Nephron (organoid): ENCODE results near the gene CHST3.

Experiments
- H3K27ac Mint-ChIP-seq, 3 experiments: 2 replicates each; pipeline ENCODE4 v1.8.0; 2020; ENCODE audit warnings: mixed read lengths in 3 of 3, mild to moderate bottlenecking in 2 of 3, moderate library complexity in 1 of 3
- H3K27me3 Mint-ChIP-seq: 2 replicates; pipeline ENCODE4 v1.8.0; 2021; ENCODE audit warnings: low read depth, mild to moderate bottlenecking, moderate library complexity, mixed read lengths
- H3K36me3 Mint-ChIP-seq: 2 replicates; pipeline ENCODE4 v1.8.0; 2020; ENCODE audit warnings: low read depth, mixed read lengths
- H3K4me1 Mint-ChIP-seq: 2 replicates; pipeline ENCODE4 v1.8.0; 2020; ENCODE audit warnings: mixed read lengths
- H3K4me3 Mint-ChIP-seq, 3 experiments: 2 replicates each; pipeline ENCODE4 v1.8.0; 2020; ENCODE audit warnings: mild to moderate bottlenecking in 3 of 3, mixed read lengths in 3 of 3, moderate library complexity in 2 of 3
- H3K9me3 Mint-ChIP-seq: 2 replicates; pipeline ENCODE4 v1.8.0; 2020; ENCODE audit warnings: mixed read lengths
- CTCF ChIP-seq, 3 experiments: fragments of 200-600 bp; sonication (generic); IDR thresholded peaks; one replicate each; pipeline ENCODE4 v1.5.0; 2021; ENCODE audit warnings: antibody characterized with exemption in 3 of 3; ENCODE audit not compliant: unreplicated experiment in 3 of 3

Gene CHST3

DNA sequence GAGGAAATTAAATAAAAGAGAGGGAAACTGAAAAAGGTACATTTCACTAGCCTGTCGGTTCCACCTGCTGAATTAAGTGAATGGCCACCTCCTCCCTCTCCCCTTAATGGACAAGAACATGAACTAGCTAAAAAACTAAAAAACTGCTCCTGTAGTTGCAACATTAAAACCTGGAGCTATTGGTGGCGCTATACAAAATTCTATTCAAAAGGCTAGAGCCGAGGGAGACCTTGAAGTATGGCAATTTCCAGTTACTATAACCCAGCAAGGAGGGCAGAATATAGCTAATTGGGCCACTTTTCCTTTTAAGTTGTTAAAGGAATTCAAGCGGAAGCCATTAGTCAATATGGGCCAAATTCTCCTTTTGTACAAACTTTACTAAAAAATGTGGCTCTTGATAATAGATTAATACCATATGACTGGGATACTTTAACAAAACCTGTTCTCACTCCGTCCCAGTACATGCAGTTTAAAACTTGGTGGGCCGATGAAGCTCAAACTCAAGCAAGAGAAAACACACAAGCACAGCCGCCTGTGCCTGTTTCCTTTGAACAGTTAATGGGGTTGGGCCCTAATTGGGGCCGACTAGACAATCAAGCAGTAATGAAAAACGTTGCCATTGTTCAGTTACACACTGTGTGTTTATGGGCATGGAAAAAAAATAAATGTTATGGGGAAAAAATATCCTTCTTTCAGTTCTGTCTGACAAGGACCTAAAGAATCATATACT is 6.5 kb upstream of the CHST3 start:
- H3K27ac Mint-ChIP-seq, result no peak overlapping the region
- H3K9me3 Mint-ChIP-seq, result peaks cover 18% of the 10 kb centered on the region

DNA sequence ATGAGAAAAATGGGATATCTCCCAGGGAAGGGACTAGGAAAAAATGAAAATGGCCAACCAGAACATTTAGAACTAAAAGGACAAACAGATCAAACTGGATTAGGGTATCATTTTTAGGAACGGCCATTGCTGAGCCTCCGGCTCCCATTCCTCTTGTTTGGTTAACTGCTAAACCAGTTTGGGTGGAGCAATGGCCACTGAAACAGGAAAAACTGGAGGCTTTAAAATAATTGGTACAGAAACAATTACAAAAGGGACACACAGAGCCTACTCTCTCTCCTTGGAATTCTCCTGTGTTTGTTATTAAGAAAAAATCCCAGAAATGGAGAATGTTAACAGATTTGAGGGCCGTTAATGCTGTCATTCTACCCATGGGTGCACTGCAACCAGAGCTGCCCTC is 4.7 kb upstream of the CHST3 start:
- no peak for TF ChIP-seq CTCF (IDR thresholded peaks at IDR 0.05; ENCODE audit: unreplicated experiment in 3 of 3)
- peaks cover 9% of the 10 kb centered on the region for H3K36me3 Mint-ChIP-seq
- H3K4me3 Mint-ChIP-seq, result no peak overlapping the region
- H3K27ac Mint-ChIP-seq, result peak overlapping the region in 2 of 3 experiments; percentile 13 to 38
- peaks cover 16% of the 10 kb centered on the region for H3K9me3 Mint-ChIP-seq
- H3K4me1 Mint-ChIP-seq, result peaks cover 6% of the 10 kb centered on the region
- H3K27me3 Mint-ChIP-seq, result peaks cover 6% of the 10 kb centered on the region

More for the DNA sequence above, 6.5 kb upstream of the CHST3 start:
- Mint-ChIP-seq H3K4me3 (no peak overlapping the region), H3K36me3 (peaks cover 10% of the 10 kb centered on the region), H3K27me3 (peaks cover under 1% of the 10 kb centered on the region), H3K4me1 (no peaks in the 10 kb centered on the region)
- peak in 2 of 3 experiments; percentile 12 to 13 for TF ChIP-seq CTCF (IDR thresholded peaks at IDR 0.05; ENCODE audit: unreplicated experiment in 3 of 3)

DNA sequence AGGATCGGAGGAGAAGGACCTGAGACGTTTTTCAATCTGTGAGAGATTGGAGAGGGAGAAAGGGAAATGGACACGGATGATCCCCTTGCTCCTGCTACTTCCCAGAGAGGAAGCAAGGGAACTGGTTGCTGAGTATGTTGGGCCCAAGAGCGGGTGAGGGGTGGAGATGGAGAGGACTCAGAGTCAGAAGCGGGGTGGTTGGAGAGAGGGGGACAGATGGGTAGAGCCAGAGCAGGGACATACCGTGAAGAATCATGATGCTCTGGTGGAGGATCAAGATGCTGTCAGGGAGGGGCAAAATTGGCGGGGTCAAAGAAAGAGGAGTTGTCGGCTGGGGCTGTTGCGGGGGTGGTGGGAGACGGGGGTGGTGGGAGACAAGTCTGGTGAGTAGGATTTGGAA is 2.4 kb upstream of the CHST3 start:
- H3K27ac Mint-ChIP-seq, result peak overlapping the region in 2 of 3 experiments; percentile 56 to 93
- no peak for TF ChIP-seq CTCF (IDR thresholded peaks at IDR 0.05; ENCODE audit: unreplicated experiment in 3 of 3)

DNA sequence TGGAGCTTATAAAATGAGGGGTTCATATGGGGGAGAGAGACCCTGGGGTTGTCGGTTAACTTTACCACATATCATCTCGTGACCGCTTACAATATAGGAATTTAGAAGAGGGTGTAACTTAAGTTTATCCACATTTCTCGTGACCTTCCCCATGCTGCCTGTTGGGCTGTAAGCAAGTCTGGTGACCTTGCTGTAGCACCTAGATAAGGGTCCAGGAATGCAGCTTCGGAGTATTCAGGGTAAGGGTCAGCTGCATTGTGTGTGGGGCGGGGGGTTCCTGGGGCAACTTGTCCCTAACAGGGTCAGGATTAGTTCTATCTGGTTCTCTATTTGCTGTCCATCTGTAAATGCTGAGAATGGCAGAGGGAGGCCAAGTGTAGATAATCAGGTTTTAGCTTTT is 1.3 kb upstream of the CHST3 start:
- no peaks in the 10 kb centered on the region for H3K36me3 Mint-ChIP-seq

More for the DNA sequence above, 2.4 kb upstream of the CHST3 start:
- Mint-ChIP-seq H3K4me3 (peak overlapping the region; percentile 41 to 92 (median 51)), H3K27me3 (peaks cover 9% of the 10 kb centered on the region), H3K4me1 (peaks cover 26% of the 10 kb centered on the region), H3K36me3 (no peaks in the 10 kb centered on the region), H3K9me3 (no peaks in the 10 kb centered on the region)

DNA sequence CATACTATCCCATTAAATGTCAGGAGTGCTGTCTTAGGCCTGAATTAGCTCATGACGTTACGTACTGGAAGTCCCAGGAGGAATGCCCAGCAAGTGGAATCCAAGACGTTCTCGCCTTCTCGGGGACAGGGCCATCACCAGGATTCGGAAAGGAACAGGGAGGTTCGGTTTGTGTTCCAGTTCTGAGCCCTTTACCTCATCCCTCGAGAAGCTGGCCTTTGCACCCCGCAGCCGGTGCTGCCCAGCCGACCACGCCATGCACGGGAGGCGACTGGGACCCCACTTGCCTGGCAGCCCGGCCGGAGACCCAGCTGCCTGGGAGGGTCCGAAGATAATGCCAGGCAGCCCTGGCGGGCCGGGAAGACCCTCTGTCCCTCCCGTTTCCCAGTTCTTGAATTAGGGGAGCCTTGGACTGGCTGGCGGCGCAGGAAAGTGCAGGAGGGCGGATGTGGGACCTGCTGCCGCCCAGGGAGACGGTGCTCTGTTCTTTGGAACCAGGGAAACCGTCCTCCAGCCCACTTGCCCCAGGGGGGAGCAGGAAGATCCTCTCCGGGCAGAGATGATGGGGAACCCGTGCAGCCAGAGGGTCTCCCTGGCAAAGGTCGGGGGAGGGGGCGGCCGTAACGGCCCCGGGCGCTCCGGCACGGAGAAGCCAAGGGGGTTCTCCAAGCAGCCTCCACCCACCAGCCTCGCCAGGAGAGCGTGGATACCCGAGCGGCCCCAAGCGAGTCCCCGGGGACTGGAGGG is 671 bp upstream of the CHST3 start:
- peak overlapping the region; percentile 76 to 92 (median 92) for H3K4me3 Mint-ChIP-seq
- TF ChIP-seq CTCF (IDR thresholded peaks at IDR 0.05; ENCODE audit: unreplicated experiment in 3 of 3), result no peak
- peak overlapping the region; percentile 68 to 98 (median 93) for H3K27ac Mint-ChIP-seq
- no peaks in the 10 kb centered on the region for H3K9me3 Mint-ChIP-seq
- peaks cover 13% of the 10 kb centered on the region for H3K27me3 Mint-ChIP-seq
- H3K4me1 Mint-ChIP-seq, result peaks cover 39% of the 10 kb centered on the region
- H3K36me3 Mint-ChIP-seq, result no peaks in the 10 kb centered on the region

More for the DNA sequence above, 1.3 kb upstream of the CHST3 start:
- Mint-ChIP-seq H3K27ac (peak overlapping the region; percentile 68 to 98 (median 93)), H3K27me3 (peaks cover 9% of the 10 kb centered on the region), H3K9me3 (no peaks in the 10 kb centered on the region), H3K4me3 (peak overlapping the region; percentile 76 to 92 (median 92)), H3K4me1 (peaks cover 33% of the 10 kb centered on the region)
- no peak for TF ChIP-seq CTCF (IDR thresholded peaks at IDR 0.05; ENCODE audit: unreplicated experiment in 3 of 3)
